GM23338 (cell line): Measurements from ENCODE around the gene SLC2A13. TPM values are rescaled to one million over a fixed set of nuclear protein-coding genes. Genes with fewer than 3 reads are reported as not detected.

Experiments
- ATAC-seq: fragments of 200-7000 bp; cut with Tn5 transposase; 3 replicates; pipeline ENCODE4 v1.9.1; 2020
- DNase-seq: peaks from one replicate; pipeline ENCODE4 v3.0.0-alpha.2; 2015; ENCODE audit warnings: low spot score
- H2AFZ ChIP-seq: fragments of 200-600 bp; sonication (generic); 2 replicates; pipeline ENCODE4 v1.8.0; 2016; ENCODE audit warnings: antibody characterized with exemption, mild to moderate bottlenecking, moderate library complexity
- H3F3A ChIP-seq: fragments of 200-600 bp; sonication (generic); replicated peaks from 2 replicates; pipeline ENCODE4 v1.8.0; 2017; ENCODE audit warnings: antibody characterized with exemption, mixed run types, low read depth
- H3K27ac ChIP-seq: fragments of 200-600 bp; sonication (generic); 2 replicates; pipeline ENCODE4 v1.6.1; 2016; ENCODE audit warnings: low read depth
- H3K27me3 ChIP-seq: fragments of 200-600 bp; sonication (generic); 2 replicates; pipeline ENCODE4 v1.8.0; 2016; ENCODE audit warnings: mild to moderate bottlenecking, mixed run types, moderate library complexity; ENCODE audit not compliant: insufficient read depth
- H3K36me3 ChIP-seq: fragments of 200-600 bp; sonication (generic); 2 replicates; pipeline ENCODE4 v1.8.0; 2016; ENCODE audit warnings: mild to moderate bottlenecking; ENCODE audit not compliant: insufficient read depth
- H3K4me1 ChIP-seq: fragments of 200-600 bp; sonication (generic); 2 replicates; pipeline ENCODE4 v1.8.0; 2016; ENCODE audit warnings: mild to moderate bottlenecking, moderate library complexity; ENCODE audit not compliant: insufficient read depth
- H3K4me2 ChIP-seq: fragments of 200-600 bp; sonication (generic); 2 replicates; pipeline ENCODE4 v1.7.1; 2017; ENCODE audit warnings: mixed run types
- H3K4me3 ChIP-seq: fragments of 200-600 bp; sonication (generic); 2 replicates; pipeline ENCODE4 v1.6.1; 2016; ENCODE audit warnings: mixed run types
- H3K79me2 ChIP-seq: fragments of 200-600 bp; sonication (generic); replicated peaks from 2 replicates; pipeline ENCODE4 v1.8.0; 2017; ENCODE audit warnings: mild to moderate bottlenecking; ENCODE audit not compliant: insufficient read depth
- H3K9me2 ChIP-seq: fragments of 200-600 bp; sonication (generic); 2 replicates; pipeline ENCODE4 v1.8.0; 2017; ENCODE audit not compliant: insufficient read depth
- H4K20me1 ChIP-seq: fragments of 200-600 bp; sonication (generic); replicated peaks from 2 replicates; pipeline ENCODE4 v1.8.0; 2017; ENCODE audit warnings: mild to moderate bottlenecking; ENCODE audit not compliant: insufficient read depth
- H3K27ac Mint-ChIP-seq: 2 replicates; pipeline ENCODE4 v1.8.0; 2020; ENCODE audit warnings: inconsistent platforms, mild to moderate bottlenecking, moderate library complexity, mixed read lengths
- H3K27me3 Mint-ChIP-seq: 3 replicates; pipeline ENCODE4 v1.8.0; 2022; ENCODE audit warnings: low read depth, mild to moderate bottlenecking, moderate library complexity, mixed read lengths, inconsistent platforms; ENCODE audit not compliant: insufficient read depth, poor library complexity
- H3K36me3 Mint-ChIP-seq: 3 replicates; pipeline ENCODE4 v1.8.0; 2021; ENCODE audit warnings: low read depth, mild to moderate bottlenecking, inconsistent platforms, moderate library complexity, mixed read lengths
- H3K4me1 Mint-ChIP-seq: 3 replicates; pipeline ENCODE4 v1.8.0; 2020; ENCODE audit warnings: mild to moderate bottlenecking, inconsistent platforms, mixed read lengths
- H3K4me3 Mint-ChIP-seq: 3 replicates; pipeline ENCODE4 v1.8.0; 2021; ENCODE audit warnings: moderate library complexity, mild to moderate bottlenecking, inconsistent platforms, mixed read lengths
- H3K9me3 Mint-ChIP-seq: 3 replicates; pipeline ENCODE4 v1.8.0; 2020; ENCODE audit warnings: moderate library complexity, mild to moderate bottlenecking, inconsistent platforms, mixed read lengths
- CTCF ChIP-seq, 2 experiments: fragments of 200-600 bp in 1 of 2; sonication (generic) in 1 of 2; conservative IDR thresholded peaks; 2 replicates each; pipeline versions ENCODE4 v1.5.1 to v1.6.1; 2016 to 2017; ENCODE audit warnings: antibody characterized with exemption in 2 of 2, low read depth in 2 of 2, mild to moderate bottlenecking in 2 of 2, moderate library complexity in 1 of 2
- EZH2 ChIP-seq: fragments of 200-600 bp; sonication (generic); IDR thresholded peaks from one replicate; pipeline ENCODE4 v1.8.0; 2017; ENCODE audit warnings: antibody characterized with exemption, mild to moderate bottlenecking, low read depth; ENCODE audit not compliant: unreplicated experiment
- NANOG ChIP-seq: IDR thresholded peaks from 2 replicates; pipeline ENCODE4 v1.6.1; 2016; ENCODE audit warnings: antibody characterized with exemption, borderline replicate concordance
- REST ChIP-seq: IDR thresholded peaks from one replicate; pipeline ENCODE4 v1.6.1; 2018; ENCODE audit warnings: antibody characterized with exemption; ENCODE audit not compliant: unreplicated experiment
- STAT1 ChIP-seq: IDR thresholded peaks from one replicate; pipeline ENCODE4 v1.6.1; 2016; ENCODE audit warnings: antibody characterized with exemption; ENCODE audit not compliant: unreplicated experiment
- ZNF331 ChIP-seq: fragments of 250-450 bp; sonication (Bioruptor Pico); IDR thresholded peaks from 2 replicates; pipeline ENCODE4 v1.5.0; 2020; ENCODE audit warnings: low read depth, mild to moderate bottlenecking, moderate library complexity
- ZNF462 ChIP-seq: fragments of 250-450 bp; sonication (Bioruptor Pico); IDR thresholded peaks from 2 replicates; pipeline ENCODE4 v1.5.0; 2020; ENCODE audit warnings: mild to moderate bottlenecking, moderate library complexity
- polyA plus RNA-seq: library from polyadenylated mRNA; unstranded; fragments of >200 nt; fragmentation: Nextera tagmentation; extraction: Ambion mirVana; gene quantifications from 2 replicates; pipeline ENCODE4 v1.2.1, GENCODE V29; 2016
- total RNA-seq: library from RNA; depleted of rRNA; stranded (reverse); fragments of >200 nt; shearing (Covaris generic); gene quantifications from 2 replicates; pipeline ENCODE4 v1.2.3, GENCODE V29; 2014

SLC2A13 gene
- total and polyA plus RNA-seq, 2 experiments from 2014 or later, result 6.8 to 22.7 TPM

GRCh38 chr12:40056373-40056772 is 49.5 kb downstream of the SLC2A13 start:
- DNase-seq, result no peak
- no peak overlapping the region for H3K4me3 Mint-ChIP-seq
- H3K4me1 ChIP-seq, result no peaks in the 10 kb centered on the region
- H3K9me3 Mint-ChIP-seq, result no peaks in the 10 kb centered on the region
- H3K79me2 ChIP-seq, result peaks cover 2% of the 10 kb centered on the region; the same call in 1 of the 2 replicates
- H2AFZ ChIP-seq, result no peak overlapping the region
- peaks cover 3% of the 10 kb centered on the region; the same call in 1 of the 3 replicates for H3K4me1 Mint-ChIP-seq
- no peaks in the 10 kb centered on the region for H3K36me3 Mint-ChIP-seq
- H3K27ac Mint-ChIP-seq, result no peak overlapping the region
- TF ChIP-seq ZNF331 (CRISPR knock-in tag) (no peak), NANOG (no peak), CTCF (conservative IDR thresholded peaks at IDR 0.05; ENCODE audit: low read depth in 2 of 2) (no peak)
- H3K27me3 ChIP-seq, result no peaks in the 10 kb centered on the region
- 0 out of 2 replicates have a peak, but pooled peaks cover 5% of the 10 kb centered on the region for H3K9me2 ChIP-seq
- no peak overlapping the region for H3K27ac ChIP-seq
- H3K36me3 ChIP-seq, result no peaks in the 10 kb centered on the region
- no peak for ATAC-seq
- H4K20me1 ChIP-seq, result no peaks in the 10 kb centered on the region
- H3K4me2 ChIP-seq, result no peak overlapping the region
- no peak overlapping the region for H3K4me3 ChIP-seq
- H3K27me3 Mint-ChIP-seq, result no peaks in the 10 kb centered on the region
- H3F3A ChIP-seq, result no peaks in the 10 kb centered on the region

GRCh38 chr12:40055776-40056175 is 50.1 kb downstream of the SLC2A13 start:
- Histone ChIP-seq H3K4me1 (no peaks in the 10 kb centered on the region), H3K79me2 (peaks cover 2% of the 10 kb centered on the region; the same call in 1 of the 2 replicates), H2AFZ (no peak overlapping the region), H4K20me1 (no peaks in the 10 kb centered on the region), H3K27me3 (no peaks in the 10 kb centered on the region), H3F3A (no peaks in the 10 kb centered on the region), H3K36me3 (no peaks in the 10 kb centered on the region), H3K9me2 (0 out of 2 replicates have a peak, but pooled peaks cover 5% of the 10 kb centered on the region), H3K4me3 (no peak overlapping the region), H3K4me2 (no peak overlapping the region), H3K27ac (no peak overlapping the region)
- no peak overlapping the region for H3K4me3 Mint-ChIP-seq
- no peak for ATAC-seq
- DNase-seq, result no peak
- H3K4me1 Mint-ChIP-seq, result peaks cover 3% of the 10 kb centered on the region; the same call in 1 of the 3 replicates
- no peak overlapping the region for H3K27ac Mint-ChIP-seq
- no peaks in the 10 kb centered on the region for H3K9me3 Mint-ChIP-seq
- H3K27me3 Mint-ChIP-seq, result no peaks in the 10 kb centered on the region
- no peaks in the 10 kb centered on the region for H3K36me3 Mint-ChIP-seq
- no peak for TF ChIP-seq NANOG
- no peak for TF ChIP-seq CTCF (conservative IDR thresholded peaks at IDR 0.05; ENCODE audit: low read depth in 2 of 2)
- TF ChIP-seq ZNF462 (CRISPR knock-in tag), result no peak
- TF ChIP-seq ZNF331 (CRISPR knock-in tag), result no peak
- TF ChIP-seq STAT1, result no peak
- TF ChIP-seq REST, result no peak
- no peak for TF ChIP-seq EZH2
